ENCODE measurements around the gene PLTP. TPM values are rescaled to one million over a fixed set of nuclear protein-coding genes. Genes with fewer than 3 reads are reported as not detected.

The PLTP gene
- total and polyA plus RNA-seq, 2 experiments from 2014 or later, result 22.6 to 25.7 TPM

DNA sequence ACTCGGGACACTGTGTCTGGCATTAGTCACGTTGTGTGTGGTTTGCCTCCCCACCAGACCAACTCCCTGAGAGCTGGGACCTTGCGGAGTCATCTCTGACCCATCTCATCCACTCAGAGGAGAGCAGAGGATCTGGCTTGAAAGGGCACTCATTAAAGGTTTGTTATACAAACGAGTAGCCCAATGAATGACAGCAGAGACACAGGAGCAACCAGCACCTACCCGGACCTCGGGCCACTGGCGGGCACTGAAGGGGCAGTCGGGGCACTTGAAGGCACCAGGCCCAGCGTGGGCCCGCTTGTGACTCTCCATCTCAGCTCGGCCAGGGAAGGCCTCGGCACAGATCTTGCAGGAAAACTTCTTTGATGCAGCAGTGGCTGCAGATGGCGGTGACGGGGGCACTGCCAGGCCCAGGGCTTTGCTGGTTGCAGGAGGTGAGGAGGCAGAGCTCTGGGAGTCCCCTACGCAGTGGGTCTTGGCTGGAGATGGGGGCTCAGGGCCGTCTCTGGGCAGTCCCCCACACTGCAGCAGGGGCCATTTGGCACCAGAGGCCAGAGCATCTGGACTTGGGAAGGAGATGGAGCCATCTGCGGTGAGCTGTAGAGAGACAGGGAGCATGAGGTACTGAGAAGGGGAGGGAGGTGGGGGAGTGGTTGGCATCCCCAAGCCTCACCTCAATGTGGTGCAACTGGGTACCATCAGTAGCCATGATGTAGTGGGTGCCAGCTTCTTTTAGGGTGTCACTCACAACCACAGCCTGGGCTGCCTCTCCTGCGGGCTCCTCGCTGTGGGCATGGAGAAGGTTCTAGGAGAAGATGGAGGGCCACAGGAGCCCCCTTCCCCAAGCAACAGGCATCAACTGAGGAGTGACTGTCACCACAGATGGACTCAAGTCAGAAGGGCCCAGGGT lies 40.2 kb upstream of the PLTP start:
- no peak overlapping the region for H2AFZ ChIP-seq
- H3K9me2 ChIP-seq (ENCODE audit: insufficient read depth), result no peaks in the 10 kb centered on the region
- H3F3A ChIP-seq (ENCODE audit: insufficient read depth), result no peaks in the 10 kb centered on the region
- no peaks in the 10 kb centered on the region for H4K20me1 ChIP-seq (ENCODE audit: insufficient read depth)
- no peaks in the 10 kb centered on the region for H3K79me2 ChIP-seq (ENCODE audit: insufficient read depth)
- WGBS, 2 experiments (ENCODE audit: low coverage in 1 of 2, low lambda C conversion rate in 2 of 2, missing lambda C conversion rate in 2 of 2), result 85 to 88% methylated on average over 19 of the region's 19 CpGs
- no peak overlapping the region for H3K9ac ChIP-seq
- in situ Hi-C loops (cut with MboI), result loop anchor here (10.0 kb wide), 1 partner anchor 127 kb away; the partner anchor contains the start of gene TNNC2
- H3K9me3 ChIP-seq (ENCODE audit: low read depth), result no peaks in the 10 kb centered on the region
- no peak for DNase-seq
- no peak overlapping the region for H3K4me3 ChIP-seq
- no peaks in the 10 kb centered on the region for H3K4me1 ChIP-seq (ENCODE audit: insufficient read depth)
- H3K4me2 ChIP-seq (ENCODE audit: unreplicated experiment), result no peak overlapping the region
- H3K36me3 ChIP-seq (ENCODE audit: low read depth), result peaks cover 11% of the 10 kb centered on the region; the same call in 1 of the 2 replicates
- H3K27ac ChIP-seq, result no peak overlapping the region
- H3K27me3 ChIP-seq (replicated peaks; ENCODE audit: insufficient read depth), result no peaks in the 10 kb centered on the region
- TF ChIP-seq EZH2phosphoT487 (IDR thresholded peaks at IDR 0.05; ENCODE audit: insufficient read depth, low read depth) (no peak), EZH2 (IDR thresholded peaks at IDR 0.05; ENCODE audit: insufficient read depth, poor library complexity, severe bottlenecking) (no peak)

GRCh38 chr20:45950330-45950646 lies 38.3 kb upstream of the PLTP start:
- H3K27ac ChIP-seq, result no peak overlapping the region
- no peaks in the 10 kb centered on the region for H3K9me3 ChIP-seq (ENCODE audit: low read depth)
- H3K27me3 ChIP-seq (replicated peaks; ENCODE audit: insufficient read depth), result no peaks in the 10 kb centered on the region
- H3K9me2 ChIP-seq (ENCODE audit: insufficient read depth), result no peaks in the 10 kb centered on the region
- H3K4me3 ChIP-seq, result no peak overlapping the region
- no peaks in the 10 kb centered on the region for H4K20me1 ChIP-seq (ENCODE audit: insufficient read depth)
- no peak for DNase-seq
- no peak overlapping the region for H3K9ac ChIP-seq
- no peak overlapping the region for H3K4me2 ChIP-seq (ENCODE audit: unreplicated experiment)
- H3F3A ChIP-seq (ENCODE audit: insufficient read depth), result peaks cover 11% of the 10 kb centered on the region; the same call in 1 of the 2 replicates
- no peaks in the 10 kb centered on the region for H3K79me2 ChIP-seq (ENCODE audit: insufficient read depth)
- no peak for TF ChIP-seq EZH2 (IDR thresholded peaks at IDR 0.05; ENCODE audit: insufficient read depth, poor library complexity, severe bottlenecking)
- TF ChIP-seq EZH2phosphoT487 (IDR thresholded peaks at IDR 0.05; ENCODE audit: insufficient read depth, low read depth), result no peak
- H3K36me3 ChIP-seq (ENCODE audit: low read depth), result peaks cover 19% of the 10 kb centered on the region; the same call in 1 of the 2 replicates
- in situ Hi-C loops (cut with MboI), result loop anchor here (10.0 kb wide), 1 partner anchor 125 kb away; the partner anchor contains the start of gene TNNC2
- 72 to 77% methylated on average over 9 of the region's 9 CpGs for WGBS, 2 experiments (ENCODE audit: low coverage in 1 of 2, low lambda C conversion rate in 2 of 2, missing lambda C conversion rate in 2 of 2)
- H3K4me1 ChIP-seq (ENCODE audit: insufficient read depth), result peaks cover 8% of the 10 kb centered on the region; the same call in 1 of the 2 replicates
- H2AFZ ChIP-seq, result no peak overlapping the region

GRCh38 chr20:45949542-45950329 lies 37.8 kb upstream of the PLTP start:
- 81 to 82% methylated on average over 13 of the region's 13 CpGs for WGBS, 2 experiments (ENCODE audit: low coverage in 1 of 2, low lambda C conversion rate in 2 of 2, missing lambda C conversion rate in 2 of 2)
- H3K4me3 ChIP-seq, result no peak overlapping the region
- no peak overlapping the region for H2AFZ ChIP-seq
- peaks cover 15% of the 10 kb centered on the region; the same call in 1 of the 2 replicates for H3F3A ChIP-seq (ENCODE audit: insufficient read depth)
- H3K9me3 ChIP-seq (ENCODE audit: low read depth), result no peaks in the 10 kb centered on the region
- H3K4me1 ChIP-seq (ENCODE audit: insufficient read depth), result peaks cover 8% of the 10 kb centered on the region; the same call in 1 of the 2 replicates
- H3K4me2 ChIP-seq (ENCODE audit: unreplicated experiment), result no peak overlapping the region
- H3K27me3 ChIP-seq (replicated peaks; ENCODE audit: insufficient read depth), result no peaks in the 10 kb centered on the region
- H3K36me3 ChIP-seq (ENCODE audit: low read depth), result peaks cover 25% of the 10 kb centered on the region; the same call in 1 of the 2 replicates
- TF ChIP-seq EZH2phosphoT487 (IDR thresholded peaks at IDR 0.05; ENCODE audit: insufficient read depth, low read depth) (no peak), EZH2 (IDR thresholded peaks at IDR 0.05; ENCODE audit: insufficient read depth, poor library complexity, severe bottlenecking) (no peak)
- DNase-seq, result no peak
- H4K20me1 ChIP-seq (ENCODE audit: insufficient read depth), result no peaks in the 10 kb centered on the region
- in situ Hi-C loops (cut with MboI), result loop anchor here (10.0 kb wide), 1 partner anchor 125 kb away; the partner anchor contains the start of gene TNNC2
- no peak overlapping the region for H3K9ac ChIP-seq
- H3K27ac ChIP-seq, result no peak overlapping the region
- H3K79me2 ChIP-seq (ENCODE audit: insufficient read depth), result no peaks in the 10 kb centered on the region
- no peaks in the 10 kb centered on the region for H3K9me2 ChIP-seq (ENCODE audit: insufficient read depth)

Measured in GM23248 (cell line).